Mesodermal cell (in vitro differentiated cells): ENCODE results near the gene DGKI.
A peak's percentile ranks its signal among the peaks of the same experiment; 100 is the strongest.

Experiments used
- H3K27ac ChIP-seq: 2 replicates; pipeline ENCODE4 v1.7.0; 2013; ENCODE audit warnings: mild to moderate bottlenecking, low read depth, low read length, moderate library complexity; ENCODE audit not compliant: severe bottlenecking
- H3K36me3 ChIP-seq: 2 replicates; pipeline ENCODE4 v1.7.1; 2013; ENCODE audit warnings: mild to moderate bottlenecking, low read length, moderate library complexity; ENCODE audit not compliant: control insufficient read depth, insufficient read depth
- H3K4me1 ChIP-seq: one replicate; pipeline ENCODE4 v1.7.1; 2013; ENCODE audit warnings: mild to moderate bottlenecking, low read length; ENCODE audit not compliant: insufficient read depth, control insufficient read depth, poor library complexity, severe bottlenecking
- H3K4me3 ChIP-seq: 2 replicates; pipeline ENCODE4 v1.7.0; 2013; ENCODE audit warnings: low read length, control low read depth, mild to moderate bottlenecking; ENCODE audit not compliant: insufficient read depth, poor library complexity, severe bottlenecking; ENCODE audit errors: extremely low read depth
- H3K9me3 ChIP-seq: 2 replicates; pipeline ENCODE4 v1.7.1; 2013; ENCODE audit warnings: mild to moderate bottlenecking, low read length, moderate library complexity; ENCODE audit not compliant: control insufficient read depth
- WGBS, 2 experiments: methylation state at CpG; one replicate each; pipeline ENCODE4 v1.1.5; 2013; ENCODE audit warnings: missing lambda C conversion rate in 2 of 2; ENCODE audit not compliant: insufficient coverage in 2 of 2; 5-methylcytosine and 5-hydroxymethylcytosine counted together

DGKI gene

DNA sequence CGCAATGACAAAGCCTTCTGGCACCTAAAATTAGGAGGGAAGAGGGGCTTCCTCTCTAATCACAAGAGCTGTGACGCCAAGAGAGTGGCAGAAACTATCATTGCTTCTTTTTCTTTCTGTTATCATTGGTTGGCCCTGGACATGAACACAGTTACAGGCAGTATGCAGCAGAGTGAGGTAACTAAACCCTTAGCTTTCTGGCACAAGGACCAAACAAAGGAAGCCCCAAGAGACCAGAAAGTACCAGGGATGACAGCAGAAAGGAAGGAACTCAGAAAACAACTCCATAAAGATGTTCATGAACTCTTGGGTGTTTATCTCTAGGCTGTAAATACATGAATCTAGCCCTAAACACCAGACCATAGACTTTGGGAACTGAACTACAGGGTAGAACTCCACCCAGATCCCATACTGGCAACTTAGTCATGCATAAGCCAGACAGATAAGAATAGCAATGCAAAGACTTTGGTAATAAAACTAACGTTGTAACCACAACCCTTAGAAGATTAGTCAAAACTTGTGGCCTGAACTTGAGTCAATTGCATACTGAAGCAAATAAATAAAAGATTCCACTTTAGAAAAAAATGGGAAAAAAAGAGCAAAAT lies 307.6 kb downstream of the DGKI start:
- Histone ChIP-seq H3K4me1 (peaks cover 15% of the 10 kb centered on the region), H3K36me3 (no peaks in the 10 kb centered on the region), H3K9me3 (no peaks in the 10 kb centered on the region), H3K4me3 (no peak overlapping the region), H3K27ac (peak overlapping the region; percentile 80)
- WGBS, 2 experiments: 73 to 80% methylated on average over 1 to 2 of the region's 3 CpGs

GRCh38 chr7:137538361-137538762 lies 308.4 kb downstream of the DGKI start:
- Histone ChIP-seq H3K4me1 (peaks cover 15% of the 10 kb centered on the region), H3K36me3 (no peaks in the 10 kb centered on the region), H3K4me3 (no peak overlapping the region), H3K27ac (peak overlapping the region; percentile 80), H3K9me3 (no peaks in the 10 kb centered on the region)
- 60 to 93% methylated on average over 1 to 2 of the region's 4 CpGs for WGBS, 2 experiments

DNA sequence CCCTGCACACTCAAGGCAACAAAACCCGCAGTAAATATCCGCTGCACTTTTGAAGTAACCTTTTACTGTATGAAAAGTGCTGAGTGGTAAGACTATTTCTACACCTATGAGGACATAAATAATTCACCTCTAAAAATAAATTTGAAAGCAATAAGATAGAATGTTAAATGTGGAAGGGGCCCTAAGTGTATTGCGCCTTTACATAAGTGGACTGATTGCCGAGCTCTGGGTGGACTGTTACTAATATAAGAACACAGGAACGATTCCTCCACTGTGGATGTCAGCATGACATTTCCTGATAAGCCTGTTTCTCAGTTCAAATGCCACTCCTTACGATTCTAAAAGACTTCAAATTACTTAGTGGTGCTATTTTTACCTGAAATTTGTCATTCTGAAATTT lies 311.2 kb downstream of the DGKI start:
- Histone ChIP-seq H3K4me1 (peaks cover 15% of the 10 kb centered on the region), H3K27ac (no peak overlapping the region), H3K36me3 (no peaks in the 10 kb centered on the region), H3K9me3 (no peaks in the 10 kb centered on the region), H3K4me3 (no peak overlapping the region)
- 76% methylated on average over 2 of the region's 6 CpGs; no CpG with 5 or more reads in 1 of the 2 experiments for WGBS, 2 experiments

- H3K9me3 ChIP-seq: no peaks in the 10 kb centered on the region
- no peaks in the 10 kb centered on the region for H3K4me1 ChIP-seq
- WGBS, 2 experiments: no CpG with 5 or more reads among the region's 4 CpGs
- no peak overlapping the region for H3K4me3 ChIP-seq
- no peaks in the 10 kb centered on the region for H3K36me3 ChIP-seq
- no peak overlapping the region for H3K27ac ChIP-seq
Measured at GRCh38 chr7:137531671-137532070, 315.1 kb downstream of the DGKI start.

GRCh38 chr7:137527634-137528033 lies 319.1 kb downstream of the DGKI start:
- H3K27ac ChIP-seq: no peak overlapping the region
- H3K4me3 ChIP-seq: no peak overlapping the region
- no peaks in the 10 kb centered on the region for H3K36me3 ChIP-seq
- no CpG with 5 or more reads among the region's 2 CpGs for WGBS, 2 experiments
- H3K4me1 ChIP-seq: no peaks in the 10 kb centered on the region
- no peaks in the 10 kb centered on the region for H3K9me3 ChIP-seq

GRCh38 chr7:137523171-137523570 lies 323.6 kb downstream of the DGKI start:
- no peak overlapping the region for H3K27ac ChIP-seq
- H3K4me3 ChIP-seq: no peak overlapping the region
- H3K4me1 ChIP-seq: no peaks in the 10 kb centered on the region
- no peaks in the 10 kb centered on the region for H3K36me3 ChIP-seq
- H3K9me3 ChIP-seq: no peaks in the 10 kb centered on the region

- H3K27ac ChIP-seq: no peak overlapping the region
- WGBS, 2 experiments: 94 to 96% methylated on average over 5 of the region's 5 CpGs
Measured at GRCh38 chr7:137521451-137521850, 325.3 kb downstream of the DGKI start.

GRCh38 chr7:137519947-137520346 lies 326.8 kb downstream of the DGKI start:
- no peaks in the 10 kb centered on the region for H3K36me3 ChIP-seq
- H3K4me1 ChIP-seq: no peaks in the 10 kb centered on the region
- no CpG with 5 or more reads among the region's 1 CpG for WGBS, 2 experiments
- H3K4me3 ChIP-seq: no peak overlapping the region
- no peak overlapping the region for H3K27ac ChIP-seq
- H3K9me3 ChIP-seq: no peaks in the 10 kb centered on the region

More at GRCh38 chr7:137521451-137521850, 325.3 kb downstream of the DGKI start:
- Histone ChIP-seq H3K4me3 (no peak overlapping the region), H3K36me3 (no peaks in the 10 kb centered on the region), H3K9me3 (no peaks in the 10 kb centered on the region), H3K4me1 (no peaks in the 10 kb centered on the region)

GRCh38 chr7:137519181-137519691 lies 327.5 kb downstream of the DGKI start:
- Histone ChIP-seq H3K27ac (no peak overlapping the region), H3K4me3 (no peak overlapping the region), H3K9me3 (no peaks in the 10 kb centered on the region), H3K36me3 (no peaks in the 10 kb centered on the region), H3K4me1 (no peaks in the 10 kb centered on the region)
- 87 to 88% methylated on average over 3 to 4 of the region's 4 CpGs for WGBS, 2 experiments

GRCh38 chr7:137513091-137513490 lies 333.7 kb downstream of the DGKI start:
- Histone ChIP-seq H3K36me3 (no peaks in the 10 kb centered on the region), H3K4me1 (peaks cover 5% of the 10 kb centered on the region), H3K9me3 (no peaks in the 10 kb centered on the region), H3K27ac (no peak overlapping the region), H3K4me3 (no peak overlapping the region)
- whole genome bisulfite sequencing, 2 experiments: 90 to 100% methylated on average over 2 of the region's 2 CpGs

DNA sequence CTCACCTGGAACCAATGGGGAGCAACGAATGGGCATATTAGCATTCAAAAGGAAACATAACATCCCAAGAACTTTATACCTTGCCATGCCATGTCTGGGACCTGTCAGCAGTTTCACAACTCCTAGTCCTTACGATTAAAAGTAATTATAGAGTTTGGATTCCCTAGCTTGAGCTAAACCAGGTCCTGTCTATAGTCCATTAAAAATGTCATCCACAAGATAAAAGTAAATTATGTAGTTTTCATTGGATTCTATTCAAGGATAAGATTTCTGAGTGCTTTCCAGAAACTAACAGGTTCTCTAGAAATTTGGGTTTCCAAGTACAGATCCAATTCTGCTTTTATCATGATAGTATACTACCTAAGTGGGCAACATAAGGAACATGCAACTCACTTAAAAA lies 339.7 kb downstream of the DGKI start:
- peaks cover 5% of the 10 kb centered on the region for H3K4me1 ChIP-seq
- H3K9me3 ChIP-seq: no peaks in the 10 kb centered on the region
- no peaks in the 10 kb centered on the region for H3K36me3 ChIP-seq
- 80% methylated on average over 1 of the region's 2 CpGs; no CpG with 5 or more reads in 1 of the 2 experiments for WGBS, 2 experiments
- no peak overlapping the region for H3K27ac ChIP-seq
- no peak overlapping the region for H3K4me3 ChIP-seq
